ENCODE data around the gene NXPE3.

DNA sequence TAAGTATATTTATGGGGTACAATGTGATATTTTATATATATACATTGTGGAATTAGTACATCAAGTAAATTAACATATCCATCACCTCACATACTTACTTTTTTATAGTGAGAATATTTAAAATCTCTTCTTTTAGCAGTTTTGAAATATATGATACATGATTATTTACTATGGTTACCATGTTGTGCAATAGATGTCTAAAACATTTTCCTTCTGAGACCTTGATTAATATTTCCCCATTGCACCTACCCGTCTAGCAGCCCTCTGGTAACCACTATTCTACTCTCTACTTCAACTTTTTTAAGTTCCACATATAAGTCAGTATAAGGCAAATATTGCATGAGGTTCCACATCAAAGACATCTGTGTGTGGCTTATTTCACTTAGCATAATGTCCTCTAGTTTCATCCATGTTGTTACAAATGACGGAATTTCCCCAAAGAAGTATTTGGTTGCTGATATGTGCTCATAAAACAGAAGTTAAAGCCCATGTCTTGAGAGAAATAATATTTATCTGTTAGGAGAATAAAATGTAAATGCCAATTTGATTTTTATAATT is 40.7 kb downstream of the NXPE3 start:
- no peak for TF ChIP-seq CTCF (optimal IDR thresholded peaks at IDR 0.05 in 1 of 3, IDR thresholded peaks at IDR 0.05 in 1 of 3, conservative IDR thresholded peaks at IDR 0.05 in 1 of 3; ENCODE audit: extremely low read depth in 1 of 3, insufficient read depth in 2 of 3, low read length in 3 of 3)
- TF ChIP-seq EZH2 (IDR thresholded peaks at IDR 0.05; ENCODE audit: low read length) = no peak

Data from keratinocyte (primary cell).